Fibroblast of mammary gland (primary cell): ENCODE measurements around the gene P3H3.

Experiments
- DNase-seq: peaks from one replicate; pipeline ENCODE4 v3.0.0-alpha.2; 2010; ENCODE audit warnings: low read depth
- H3K4me3 ChIP-seq: 2 replicates; pipeline ENCODE4 v1.5.1; 2011; ENCODE audit warnings: low read depth, mild to moderate bottlenecking, low read length, moderate library complexity; ENCODE audit not compliant: control insufficient read depth
- TF ChIP-seq, protein P1 (sequence below): conservative IDR thresholded peaks from 2 replicates; pipeline ENCODE4 v1.5.1; 2011; ENCODE audit warnings: low read depth, low read length, inconsistent platforms; ENCODE audit not compliant: control insufficient read depth, insufficient read depth

The P3H3 gene

DNA sequence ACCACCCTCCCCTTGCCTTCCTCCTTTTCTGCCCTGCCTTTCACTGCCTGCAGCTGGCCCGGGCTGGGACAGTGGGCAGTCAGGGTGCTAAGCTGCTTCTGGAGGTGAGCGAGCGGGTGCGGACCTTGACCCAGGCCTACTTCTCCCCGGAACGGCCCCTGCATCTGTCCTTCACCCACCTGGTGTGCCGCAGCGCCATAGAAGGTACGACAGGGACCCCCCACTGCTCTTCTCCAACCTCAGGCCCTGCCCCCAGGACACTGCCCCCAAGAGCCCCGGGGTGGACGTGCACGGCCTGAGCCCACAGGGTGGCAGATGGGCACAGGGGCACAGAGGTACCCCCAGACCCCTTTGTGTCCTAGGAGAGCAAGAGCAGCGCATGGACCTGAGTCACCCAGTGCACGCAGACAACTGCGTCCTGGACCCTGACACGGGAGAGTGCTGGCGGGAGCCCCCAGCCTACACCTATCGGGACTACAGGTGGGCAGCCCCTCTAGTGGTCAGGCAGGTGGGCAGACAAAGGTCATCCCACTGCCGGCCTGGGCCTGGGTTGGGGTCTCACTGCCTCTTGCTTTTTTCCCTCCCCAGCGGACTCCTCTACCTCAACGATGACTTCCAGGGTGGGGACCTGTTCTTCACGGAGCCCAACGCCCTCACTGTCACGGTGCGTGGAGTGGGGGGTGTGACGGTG is 9.3 kb downstream of the P3H3 start:
- DNase-seq = no peak
- no peak overlapping the region for H3K4me3 ChIP-seq
- TF ChIP-seq, protein P1, sequence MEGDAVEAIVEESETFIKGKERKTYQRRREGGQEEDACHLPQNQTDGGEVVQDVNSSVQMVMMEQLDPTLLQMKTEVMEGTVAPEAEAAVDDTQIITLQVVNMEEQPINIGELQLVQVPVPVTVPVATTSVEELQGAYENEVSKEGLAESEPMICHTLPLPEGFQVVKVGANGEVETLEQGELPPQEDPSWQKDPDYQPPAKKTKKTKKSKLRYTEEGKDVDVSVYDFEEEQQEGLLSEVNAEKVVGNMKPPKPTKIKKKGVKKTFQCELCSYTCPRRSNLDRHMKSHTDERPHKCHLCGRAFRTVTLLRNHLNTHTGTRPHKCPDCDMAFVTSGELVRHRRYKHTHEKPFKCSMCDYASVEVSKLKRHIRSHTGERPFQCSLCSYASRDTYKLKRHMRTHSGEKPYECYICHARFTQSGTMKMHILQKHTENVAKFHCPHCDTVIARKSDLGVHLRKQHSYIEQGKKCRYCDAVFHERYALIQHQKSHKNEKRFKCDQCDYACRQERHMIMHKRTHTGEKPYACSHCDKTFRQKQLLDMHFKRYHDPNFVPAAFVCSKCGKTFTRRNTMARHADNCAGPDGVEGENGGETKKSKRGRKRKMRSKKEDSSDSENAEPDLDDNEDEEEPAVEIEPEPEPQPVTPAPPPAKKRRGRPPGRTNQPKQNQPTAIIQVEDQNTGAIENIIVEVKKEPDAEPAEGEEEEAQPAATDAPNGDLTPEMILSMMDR = no peak

DNA sequence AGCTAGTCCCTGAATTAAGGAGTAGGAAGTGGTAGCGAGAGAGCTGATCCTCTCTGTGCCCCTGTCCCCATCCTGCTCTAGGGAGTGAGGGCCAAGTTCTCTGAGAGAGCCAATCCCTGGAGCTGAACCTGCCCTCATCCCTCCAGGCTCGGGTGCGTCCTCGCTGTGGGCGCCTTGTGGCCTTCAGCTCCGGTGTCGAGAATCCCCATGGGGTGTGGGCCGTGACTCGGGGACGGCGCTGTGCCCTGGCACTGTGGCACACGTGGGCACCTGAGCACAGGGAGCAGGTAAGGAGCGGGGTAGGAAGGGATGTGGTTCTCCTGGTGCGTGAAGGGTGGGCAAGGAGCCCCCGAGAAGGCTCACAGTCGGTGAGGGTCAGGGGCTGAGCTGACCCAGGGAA is 10.6 kb downstream of the P3H3 start:
- DNase-seq = no peak
- TF ChIP-seq, protein P1 = no peak
- H3K4me3 ChIP-seq = no peak overlapping the region

DNA sequence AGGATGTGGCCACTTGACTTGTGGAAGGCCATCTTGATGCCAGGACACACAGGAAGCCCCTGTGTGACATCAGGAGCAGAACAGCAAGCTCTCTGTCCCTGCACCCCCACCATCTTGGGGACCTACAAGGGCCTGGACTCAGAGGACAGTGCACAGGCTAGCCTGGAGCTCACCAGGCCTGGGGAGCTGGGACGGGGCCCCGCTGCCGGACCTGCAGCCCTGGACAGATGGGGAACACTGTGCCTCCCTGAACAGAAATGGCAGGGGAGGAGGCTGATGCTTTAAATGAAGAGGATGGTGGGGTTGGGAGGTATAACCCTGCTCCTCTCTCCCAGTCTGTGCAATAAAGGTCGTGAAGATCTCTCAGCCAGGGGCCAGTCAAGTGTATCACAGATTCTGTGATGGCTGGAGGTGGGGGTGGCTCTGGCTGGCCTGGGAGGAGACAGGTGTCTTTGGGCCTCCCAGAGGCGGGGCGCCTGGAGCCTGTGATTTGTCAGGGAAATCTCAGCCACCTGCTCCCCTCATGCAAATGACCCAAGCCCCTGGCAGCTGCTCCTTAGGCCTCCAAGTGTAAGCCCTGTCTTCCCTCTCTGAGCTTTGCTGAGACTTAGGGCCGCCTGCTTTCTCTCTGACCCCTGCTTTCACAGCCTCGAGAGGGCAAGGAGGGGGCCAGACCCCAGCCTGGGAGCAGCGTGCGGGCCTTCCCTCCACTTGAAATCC is 11.4 kb downstream of the P3H3 start:
- no peak for DNase-seq
- TF ChIP-seq, protein P1 = no peak
- H3K4me3 ChIP-seq = no peak overlapping the region

DNA sequence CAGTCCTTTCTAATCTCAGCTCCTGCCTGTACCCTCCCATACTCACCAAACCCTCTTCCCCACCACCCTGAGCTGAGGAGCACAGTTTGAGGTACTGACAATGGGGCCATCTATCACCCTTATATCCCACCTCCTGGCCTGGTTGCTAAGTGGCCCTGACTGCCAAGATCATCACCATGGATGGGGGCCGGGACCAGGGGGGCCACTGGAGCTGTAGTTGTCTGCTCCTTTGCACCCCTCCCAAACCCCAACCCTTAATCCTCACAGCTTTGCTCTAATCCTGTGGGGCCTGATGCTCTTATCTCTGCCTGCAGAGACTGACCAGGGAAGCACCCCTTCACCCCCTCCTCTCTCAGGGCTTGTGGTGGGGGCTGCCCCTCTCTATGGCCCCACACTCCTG is 12.1 kb downstream of the P3H3 start:
- TF ChIP-seq, protein P1 = no peak
- no peak for DNase-seq
- H3K4me3 ChIP-seq = no peak overlapping the region

DNA sequence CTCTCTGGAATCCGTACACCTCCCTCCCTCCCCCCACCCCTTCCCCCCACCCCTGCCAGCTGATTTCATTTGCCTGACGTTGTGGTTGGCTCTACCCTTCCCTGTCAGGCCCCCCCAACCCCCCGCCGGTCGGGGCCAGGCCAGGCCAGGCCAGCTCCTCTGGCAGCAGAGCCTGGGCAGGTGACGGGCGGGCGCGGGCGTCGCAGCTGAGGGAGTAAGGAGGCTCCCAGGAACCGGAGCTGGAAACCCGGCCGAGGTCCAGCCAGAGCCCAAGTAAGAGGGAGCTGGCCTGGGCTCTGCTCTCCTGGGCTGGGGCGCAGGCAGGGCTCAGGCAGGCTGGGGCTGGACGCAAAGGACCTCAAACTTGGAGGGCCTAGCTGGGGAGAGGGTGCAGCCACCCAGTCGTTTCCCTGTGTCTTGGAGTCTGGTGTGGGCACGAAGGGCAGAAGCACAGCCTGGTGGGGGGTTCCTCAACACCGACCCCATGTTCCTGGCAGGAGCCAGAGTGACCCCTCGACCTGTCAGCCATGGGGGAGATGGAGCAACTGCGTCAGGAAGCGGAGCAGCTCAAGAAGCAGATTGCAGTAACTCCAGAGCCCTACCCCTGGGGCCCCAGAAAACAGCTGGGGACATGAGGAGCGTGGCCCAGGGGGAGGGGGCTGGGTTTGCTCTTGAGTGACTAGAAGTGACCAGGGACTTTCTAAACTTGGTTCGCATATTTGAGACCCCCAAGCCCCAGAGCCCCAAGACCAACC is 12.7 kb downstream of the P3H3 start, which contains the start of gene GNB3:
GNB3 (plus strand) TSS at position 165 of the 755 bp plus-strand sequence; CDS start at position 528, 363 bp downstream.
- no peak for DNase-seq
- no peak within 1 kb of the TSS for H3K4me3 ChIP-seq
- TF ChIP-seq, protein P1 = no peak

DNA sequence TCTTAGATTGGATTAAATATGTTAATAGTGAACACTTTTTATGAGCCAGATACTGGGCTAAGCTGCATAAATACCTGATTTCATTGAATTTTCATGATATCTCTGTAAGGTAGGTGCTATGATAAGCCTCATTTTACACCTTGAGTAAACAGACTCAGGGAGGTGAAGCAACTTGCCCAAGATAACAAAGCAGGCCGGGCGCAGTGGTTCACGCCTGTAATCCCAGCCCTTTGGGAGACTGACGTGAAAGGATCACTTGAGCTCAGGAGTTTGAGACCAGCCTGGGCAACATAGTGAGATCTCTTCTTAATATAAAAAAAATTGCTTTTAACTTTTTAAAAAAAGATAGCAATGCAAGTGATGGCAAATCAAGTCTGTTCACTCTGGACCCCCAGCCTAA is 13.9 kb downstream of the P3H3 start:
- DNase-seq = no peak
- TF ChIP-seq, protein P1 = no peak
- H3K4me3 ChIP-seq = no peak overlapping the region
